DMS153 treated with DMSO at 0.1 percent for 48 hours (cell line): ENCODE results near the gene VMO1.
"Not testable (repeated sequence)": the region's sequence is repeated elsewhere in the genome, so short reads cannot be mapped to it uniquely, and the experiment has no call there.

Experiments
- DNase-seq: peaks from one replicate; lab custom pipeline; 2025; ENCODE audit not compliant: unreplicated experiment; lab: John Stamatoyannopoulos, UW

Gene VMO1, protein sequence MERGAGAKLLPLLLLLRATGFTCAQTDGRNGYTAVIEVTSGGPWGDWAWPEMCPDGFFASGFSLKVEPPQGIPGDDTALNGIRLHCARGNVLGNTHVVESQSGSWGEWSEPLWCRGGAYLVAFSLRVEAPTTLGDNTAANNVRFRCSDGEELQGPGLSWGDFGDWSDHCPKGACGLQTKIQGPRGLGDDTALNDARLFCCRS

GRCh38 chr17:4786106-4786511 lies at the start of gene VMO1:
Gene VMO1 (minus strand): TSS chr17:4786364. CDS start chr17:4786352, 12 bp downstream.
- DNase-seq = no peak

- no peak for DNase-seq
Observed at GRCh38 chr17:4834681-4835020, 48.5 kb upstream of the VMO1 start.

- DNase-seq = no peak
Observed at GRCh38 chr17:4833941-4834680, 47.9 kb upstream of the VMO1 start.

DNA sequence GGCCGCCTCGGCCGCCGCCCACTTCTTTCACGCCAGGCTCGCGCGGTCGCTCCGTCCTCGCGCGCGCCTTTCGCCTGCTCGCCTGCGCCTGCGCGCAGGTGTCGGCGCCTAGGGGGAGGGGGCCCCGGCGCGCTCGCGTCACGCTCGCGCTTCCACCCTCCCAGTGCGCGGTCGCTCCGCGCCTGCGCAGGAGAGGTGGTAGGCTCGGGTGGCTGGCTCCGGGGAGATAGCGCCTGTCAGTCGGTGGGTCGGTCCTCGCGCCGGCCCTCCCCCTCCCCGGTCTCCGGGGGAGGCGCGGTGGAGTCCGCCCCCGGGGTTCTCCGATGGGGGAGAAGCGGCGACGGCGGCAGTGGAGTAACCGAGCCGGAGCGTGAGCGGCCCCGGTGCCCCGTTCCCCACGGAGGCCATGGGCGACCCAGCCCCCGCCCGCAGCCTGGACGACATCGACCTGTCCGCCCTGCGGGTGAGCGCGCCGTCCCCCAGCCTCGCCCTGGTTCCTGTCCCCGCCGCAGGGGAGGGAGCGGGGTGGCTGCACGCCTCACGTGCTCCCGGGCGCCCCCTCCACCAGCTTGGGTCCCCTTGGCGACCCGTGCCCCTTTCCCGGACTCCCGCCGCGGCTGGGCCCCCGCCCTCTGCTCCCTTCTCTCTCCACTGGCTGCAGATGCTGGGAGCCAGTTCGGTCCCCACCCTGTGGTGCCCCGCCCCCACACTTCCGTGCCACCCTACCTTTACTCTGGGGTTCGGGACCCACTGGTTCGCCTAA lies 47.2 kb upstream of the VMO1 start, which contains the start of gene MINK1:
MINK1 (plus strand) TSS at position 163 of the 763 bp plus-strand sequence; CDS start at position 407, 244 bp downstream.
- peak; percentile 18 for DNase-seq

DNA sequence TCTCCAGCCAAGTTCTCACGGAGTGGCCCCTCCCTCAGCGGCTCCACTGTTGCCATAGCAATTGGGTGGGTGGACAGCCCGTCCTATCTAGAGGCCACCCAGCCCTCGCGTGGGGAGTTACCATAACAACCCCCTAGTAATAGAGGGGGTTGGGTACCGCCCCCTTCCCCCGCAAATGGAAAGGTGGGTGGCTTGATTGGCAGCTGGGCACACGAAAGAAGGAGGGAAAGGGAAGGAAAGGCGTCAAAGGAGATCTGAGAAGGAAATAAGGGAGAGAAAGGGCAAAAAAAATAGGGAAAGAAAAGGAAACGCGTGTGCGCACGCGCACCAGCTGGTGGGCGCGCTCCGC lies 46.6 kb upstream of the VMO1 start:
- DNase-seq = not testable (repeated sequence)

- DNase-seq = no peak
Observed at GRCh38 chr17:4827399-4827798, 41.2 kb upstream of the VMO1 start.

GRCh38 chr17:4823373-4824089 lies 37.4 kb upstream of the VMO1 start:
- no peak for DNase-seq

DNA sequence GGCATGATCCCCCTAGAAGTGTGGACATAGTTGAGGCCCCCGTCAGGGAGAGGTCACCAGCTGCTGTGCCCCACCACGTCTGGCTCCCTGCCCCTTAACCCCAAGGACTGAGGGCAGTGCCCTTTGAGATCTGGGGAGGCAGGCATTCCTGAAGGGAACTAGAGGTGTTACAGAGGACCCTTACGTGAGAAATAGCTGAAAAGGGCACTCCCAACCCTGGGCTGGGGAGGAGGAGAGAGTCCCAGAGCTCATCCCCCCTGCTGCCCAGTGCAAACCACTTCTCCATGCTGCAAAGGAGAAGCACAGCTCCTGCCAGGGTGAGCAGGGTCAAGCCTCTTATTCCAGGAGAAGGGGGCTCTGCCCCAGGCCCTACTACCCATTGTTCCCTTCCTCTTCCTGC lies 36.7 kb upstream of the VMO1 start:
- DNase-seq = no peak

- DNase-seq = no peak
Observed at GRCh38 chr17:4818276-4818675, 32.1 kb upstream of the VMO1 start.

GRCh38 chr17:4816826-4817225 lies 30.7 kb upstream of the VMO1 start:
- no peak for DNase-seq

DNA sequence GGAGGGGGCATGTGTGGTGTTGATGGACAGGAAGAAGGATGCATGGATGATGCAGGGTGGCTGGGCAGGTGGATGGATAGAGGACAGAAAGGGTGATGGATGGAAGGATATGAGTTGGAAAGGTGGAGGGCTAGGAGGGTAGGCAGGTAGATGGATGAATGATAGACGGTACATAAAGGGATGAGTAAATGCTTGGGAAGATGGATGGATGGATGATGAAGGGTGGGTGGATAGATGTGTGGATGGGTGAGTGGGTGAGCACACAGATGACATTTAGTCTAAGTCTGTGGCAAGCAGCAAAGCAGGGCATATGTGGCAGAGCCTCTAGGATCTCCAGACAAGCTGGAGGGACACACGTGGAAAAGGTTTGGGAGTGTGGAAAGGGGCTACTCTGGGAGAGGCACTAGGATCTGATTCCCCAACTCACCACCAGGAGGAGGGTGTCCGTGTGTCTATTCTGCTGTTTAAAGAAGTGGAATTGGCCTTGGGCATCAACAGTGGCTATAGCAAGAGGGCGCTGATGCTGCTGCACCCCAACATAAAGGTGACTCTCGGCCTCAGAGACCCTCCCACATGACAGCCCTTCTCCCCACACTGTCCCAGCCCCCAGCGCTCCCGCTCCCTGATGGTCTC lies 29.0 kb upstream of the VMO1 start:
- no peak for DNase-seq

DNA sequence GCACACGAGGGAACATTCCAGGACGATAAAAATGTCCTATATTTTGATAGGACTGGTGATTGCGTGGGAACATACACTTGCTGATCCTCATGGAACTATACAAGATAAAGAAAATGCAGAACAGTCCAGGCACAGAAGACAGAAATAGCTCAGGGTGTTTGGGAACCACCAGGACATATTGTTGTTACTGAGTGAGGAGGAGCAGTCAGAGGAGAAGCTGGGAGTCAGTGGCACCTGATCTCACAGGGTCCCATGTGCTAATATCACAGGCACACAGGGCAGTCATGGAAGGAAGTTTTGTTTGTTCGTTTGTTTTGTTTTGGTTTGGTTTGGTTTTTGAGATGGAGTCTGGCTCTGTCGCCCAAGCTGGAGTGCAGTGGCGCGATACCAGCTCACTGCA lies 26.5 kb upstream of the VMO1 start:
- no peak for DNase-seq

GRCh38 chr17:4811471-4811870 lies 25.3 kb upstream of the VMO1 start:
- DNase-seq = no peak

DNA sequence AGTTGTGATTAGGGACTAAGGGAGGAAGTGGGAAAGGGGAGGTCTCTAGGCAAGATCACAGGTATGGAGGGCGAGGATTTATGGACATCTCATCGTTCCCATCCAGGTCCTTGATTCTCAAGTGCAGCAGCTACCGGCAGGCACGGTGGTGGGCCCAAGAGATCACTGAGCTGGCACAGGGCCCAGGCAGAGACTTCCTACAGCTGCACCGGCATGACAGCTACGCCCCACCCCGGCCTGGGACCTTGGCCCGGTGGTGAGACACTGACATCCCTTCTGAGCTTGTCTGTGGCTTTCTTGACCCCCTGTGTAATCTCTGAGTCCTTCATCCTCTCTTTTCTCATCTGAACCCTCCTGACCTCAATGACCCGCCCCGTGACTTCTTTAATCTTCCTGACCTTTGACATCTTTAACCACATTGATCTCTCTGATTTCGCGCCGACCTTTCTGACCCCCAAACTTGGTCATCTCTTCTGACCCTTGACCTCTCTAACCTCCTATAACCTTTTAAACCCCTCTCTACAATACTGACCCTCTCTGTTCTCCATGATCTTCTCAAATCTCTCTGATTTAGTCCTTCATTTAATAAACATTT lies 24.6 kb upstream of the VMO1 start:
- DNase-seq = no peak

GRCh38 chr17:4808378-4808767 lies 22.2 kb upstream of the VMO1 start:
- DNase-seq = no peak

DNA sequence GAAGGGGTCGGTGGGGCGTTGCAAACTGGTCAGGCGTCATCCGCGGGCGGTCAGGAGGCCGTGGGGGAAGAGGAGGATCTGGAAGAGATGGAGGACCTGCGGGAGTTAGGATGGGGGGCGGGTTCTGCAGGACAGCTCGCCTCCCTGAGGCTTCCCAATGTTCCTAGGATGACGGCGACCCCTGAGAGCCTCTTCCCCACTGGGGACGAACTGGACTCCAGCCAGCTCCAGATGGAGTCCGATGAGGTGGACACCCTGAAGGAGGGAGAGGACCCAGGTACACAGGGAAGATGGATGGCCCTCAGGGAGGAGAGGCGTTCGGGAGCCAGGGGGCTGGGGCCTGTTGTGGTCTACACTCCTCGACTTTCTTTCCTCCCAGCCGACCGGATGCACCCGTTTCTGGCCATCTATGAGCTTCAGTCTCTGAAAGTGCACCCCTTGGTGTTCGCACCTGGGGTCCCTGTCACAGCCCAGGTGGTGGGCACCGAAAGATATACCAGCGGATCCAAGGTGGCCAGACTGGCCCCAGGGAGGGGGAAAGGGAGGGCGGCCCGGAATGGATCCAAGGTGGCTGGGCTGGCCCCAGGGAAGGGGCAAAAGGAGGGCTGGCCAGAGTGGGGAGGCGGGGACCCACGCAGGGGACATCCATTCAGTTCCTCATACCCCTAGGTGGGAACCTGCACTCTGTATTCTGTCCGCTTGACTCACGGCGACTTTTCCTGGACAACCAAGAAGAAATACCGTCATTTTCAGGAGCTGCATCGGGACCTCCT lies 21.6 kb upstream of the VMO1 start:
- DNase-seq = no peak

DNA sequence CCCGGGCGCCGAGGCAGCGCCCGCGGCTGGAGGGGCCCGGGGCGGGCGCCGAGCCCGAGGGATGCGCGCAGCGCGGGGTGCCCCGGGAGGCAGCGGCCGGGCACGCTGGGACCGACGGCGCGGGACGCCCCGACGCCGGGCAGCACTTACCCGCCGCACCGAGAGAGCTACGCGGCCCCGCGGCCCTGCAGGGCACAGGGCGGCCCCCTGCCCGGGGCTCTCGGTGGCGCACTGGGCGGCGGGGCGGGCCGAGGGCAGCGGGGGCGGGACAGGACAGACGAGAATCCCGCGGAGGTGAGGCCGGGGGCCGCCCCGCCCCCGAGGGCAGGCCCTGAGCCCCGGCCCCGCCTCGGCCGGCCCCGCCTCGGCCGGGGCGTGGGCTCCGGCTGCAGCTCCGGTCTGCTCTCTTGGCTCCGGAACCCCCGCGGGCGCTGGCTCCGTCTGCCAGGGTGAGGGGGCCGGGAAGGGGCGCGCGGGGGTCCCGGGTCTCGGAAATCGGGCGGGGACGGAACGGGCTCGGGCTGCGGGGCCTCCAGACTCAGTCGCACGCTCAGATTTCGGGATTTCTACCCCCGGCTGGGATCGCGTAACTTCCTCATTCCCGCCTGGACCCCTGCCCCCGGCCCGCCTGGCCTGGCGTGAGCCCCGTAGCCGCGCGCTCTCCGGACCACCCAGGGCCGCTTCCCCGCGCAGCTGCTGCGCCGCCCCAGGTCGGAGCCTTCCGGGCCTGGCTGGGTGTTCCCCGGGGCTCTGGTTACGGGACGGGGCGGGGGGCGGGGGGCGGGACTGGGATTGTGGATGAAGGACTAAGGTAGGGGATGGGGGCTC lies 20.8 kb upstream of the VMO1 start, which contains the start of gene PLD2:
PLD2 (plus strand) TSS at position 376 of the 828 bp plus-strand sequence. CDS start 621 bp downstream, outside the sequence.
- peak; percentile 14 for DNase-seq

GRCh38 chr17:4806456-4806776 lies 20.3 kb upstream of the VMO1 start:
- no peak for DNase-seq

DNA sequence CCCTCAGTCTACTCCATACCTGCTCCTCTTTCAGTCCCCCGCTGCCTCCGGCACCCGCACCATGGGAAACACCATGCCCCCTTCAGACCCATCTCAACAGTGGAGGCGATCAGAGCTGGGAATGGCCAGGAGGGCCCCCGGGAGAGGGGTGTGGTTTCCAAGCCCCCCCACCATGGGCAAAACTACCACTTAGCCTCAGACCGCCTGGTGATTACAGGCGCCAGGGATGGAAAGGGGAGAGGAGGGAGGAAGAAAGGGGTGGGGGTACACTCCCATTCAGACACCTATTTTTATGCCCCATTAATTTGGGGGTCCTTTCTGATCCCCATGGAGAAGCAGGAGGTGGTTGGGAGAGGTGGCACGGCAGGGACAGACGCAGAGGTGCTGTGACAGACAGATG lies 16.1 kb upstream of the VMO1 start, which contains the start of gene C17orf114:
C17orf114 (minus strand) TSS at position 101 of the 400 bp plus-strand sequence.
- no peak for DNase-seq
